AG09309 (cell line): ENCODE measurements around the gene CHRNE.
"Not testable (repeated sequence)": the region's sequence is repeated elsewhere in the genome, so short reads cannot be mapped to it uniquely, and the experiment has no call there.

ENCODE experiments used
- DNase-seq: peaks from one replicate; pipeline ENCODE4 v3.0.0-alpha.2; 2010; ENCODE audit warnings: low read depth
- H3K4me3 ChIP-seq: 2 replicates; pipeline ENCODE4 v1.5.1; 2011; ENCODE audit warnings: mild to moderate bottlenecking, low read depth, low read length, moderate library complexity; ENCODE audit not compliant: control insufficient read depth
- CTCF ChIP-seq: IDR thresholded peaks from 2 replicates; pipeline ENCODE4 v1.5.1; 2011; ENCODE audit warnings: mild to moderate bottlenecking, low read depth, low read length, inconsistent platforms; ENCODE audit not compliant: insufficient read depth, control insufficient read depth; ENCODE audit errors: missing control alignments

CHRNE gene

GRCh38 chr17:4858068-4858881 is 44.6 kb downstream of the CHRNE start:
- no peak for DNase-seq
- H3K4me3 ChIP-seq, result no peak overlapping the region
- TF ChIP-seq CTCF, result no peak

GRCh38 chr17:4857347-4857746 is 45.6 kb downstream of the CHRNE start:
- not testable (repeated sequence) for DNase-seq, H3K4me3 ChIP-seq

- TF ChIP-seq CTCF, result no peak
- no peak overlapping the region for H3K4me3 ChIP-seq
- no peak for DNase-seq
Observed at GRCh38 chr17:4856937-4857314, 46.0 kb downstream of the CHRNE start.

- no peak overlapping the region for H3K4me3 ChIP-seq
- no peak for DNase-seq
- TF ChIP-seq CTCF, result no peak
Observed at GRCh38 chr17:4856271-4856936, 46.5 kb downstream of the CHRNE start.

- TF ChIP-seq CTCF, result no peak
- no peak for DNase-seq
- no peak overlapping the region for H3K4me3 ChIP-seq
Observed at GRCh38 chr17:4854111-4854681, 48.7 kb downstream of the CHRNE start.

GRCh38 chr17:4853208-4853671 is 49.7 kb downstream of the CHRNE start:
- no peak for DNase-seq
- no peak overlapping the region for H3K4me3 ChIP-seq
- no peak for TF ChIP-seq CTCF
